Measurements from ENCODE around the gene AMER2.

DNA sequence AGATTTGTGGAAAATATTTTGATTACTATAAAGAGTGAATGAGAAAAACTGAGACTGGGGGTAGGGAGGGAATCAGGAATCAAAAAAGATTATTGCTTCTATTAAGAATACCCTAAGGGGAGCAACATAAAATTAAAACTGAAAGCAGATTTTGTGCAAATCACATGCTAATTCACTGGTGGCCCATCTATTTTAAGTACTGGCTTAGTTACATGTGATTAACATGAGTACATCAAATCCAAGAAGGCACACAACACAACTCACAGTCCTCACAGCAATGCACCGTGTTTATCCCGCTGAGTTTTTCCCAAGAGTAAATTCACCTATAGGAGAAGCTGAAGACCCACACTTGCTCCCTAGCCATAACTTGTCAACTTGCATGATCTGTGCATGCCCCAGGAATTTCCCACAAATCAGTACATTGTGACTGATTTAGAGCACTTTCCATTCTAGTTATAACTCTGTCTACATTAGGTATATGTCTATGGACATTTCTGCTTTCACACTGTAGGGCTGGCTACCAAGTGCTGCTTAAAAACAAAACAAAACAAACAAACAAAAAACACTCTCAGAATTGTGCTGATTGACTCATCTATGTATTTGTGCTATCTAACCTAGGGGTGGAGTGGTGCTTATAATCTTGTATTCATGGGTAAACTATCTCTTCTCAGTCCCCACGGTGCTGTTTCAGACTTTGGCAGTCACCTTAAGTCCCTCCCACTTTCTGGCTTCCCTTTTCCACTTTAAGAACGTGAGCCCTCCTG lies 24.3 kb downstream of the AMER2 start:
- no peak for TF ChIP-seq CTCF (conservative IDR thresholded peaks at IDR 0.05)
- TF ChIP-seq EZH2 (IDR thresholded peaks at IDR 0.05; ENCODE audit: low read depth), result no peak

Measured in PC-9 (cell line).